CD14-positive monocyte (primary cell): ENCODE data around the gene ZNF653. TPM values are rescaled to one million over a fixed set of nuclear protein-coding genes. Genes with fewer than 3 reads are reported as not detected.

Source experiments
- DNase-seq, 3 donors: peaks; one replicate each; pipeline ENCODE4 v3.0.0-alpha.2; 2011 to 2022
- H2AFZ ChIP-seq: 2 replicates; pipeline ENCODE4 v1.6.0; 2012; ENCODE audit warnings: mild to moderate bottlenecking, low read depth, low read length, inconsistent platforms; ENCODE audit not compliant: insufficient read depth, poor library complexity, severe bottlenecking
- H3K27ac ChIP-seq, 2 donors: 1 replicate in 1 of 2; 2 replicates in 1 of 2; pipeline ENCODE4 v1.5.1; 2012 to 2013; ENCODE audit warnings: low read length in 2 of 2, control low read depth in 1 of 2, inconsistent platforms in 1 of 2, low read depth in 1 of 2, mild to moderate bottlenecking in 1 of 2
- H3K27me3 ChIP-seq, 2 donors: one replicate each; pipeline versions ENCODE4 v1.6.0 to v1.6.1; 2011 to 2013; ENCODE audit warnings: low read length in 2 of 2; ENCODE audit not compliant: control insufficient read depth in 2 of 2, insufficient read depth in 2 of 2
- H3K36me3 ChIP-seq, 2 donors: replicated peaks in 1 of 2; 1 replicate in 1 of 2; 2 replicates in 1 of 2; pipeline versions ENCODE4 v1.5.1 to v1.6.1; 2012 to 2013; ENCODE audit warnings: low read length in 2 of 2, control low read depth in 1 of 2, inconsistent platforms in 1 of 2, mild to moderate bottlenecking in 1 of 2; ENCODE audit not compliant: insufficient read depth in 2 of 2, control insufficient read depth in 1 of 2
- H3K4me1 ChIP-seq, 2 donors: 1 replicate in 1 of 2; 2 replicates in 1 of 2; pipeline versions ENCODE4 v1.5.1 to v1.6.1; 2012 to 2013; ENCODE audit warnings: low read length in 2 of 2, control low read depth in 1 of 2, inconsistent platforms in 1 of 2, mild to moderate bottlenecking in 1 of 2, moderate library complexity in 1 of 2; ENCODE audit not compliant: insufficient read depth in 2 of 2, control insufficient read depth in 1 of 2
- H3K4me2 ChIP-seq: replicated peaks from 2 replicates; pipeline ENCODE3; 2012; ENCODE audit warnings: low read length, moderate library complexity, mild to moderate bottlenecking; ENCODE audit not compliant: poor library complexity, severe bottlenecking; ENCODE audit errors: extremely low read depth
- H3K4me3 ChIP-seq, 3 experiments: fragments of 200-600 bp in 1 of 3; sonication (generic) in 1 of 3; replicated peaks in 1 of 3; 1 replicate in 2 of 3; 2 replicates in 1 of 3; pipeline ENCODE4 v1.5.1; 2011 to 2013; ENCODE audit warnings: low read length in 3 of 3, mild to moderate bottlenecking in 3 of 3, control low read depth in 2 of 3, low read depth in 2 of 3, inconsistent platforms in 1 of 3, moderate library complexity in 1 of 3
- H3K79me2 ChIP-seq: 2 replicates; pipeline ENCODE4 v1.6.0; 2012; ENCODE audit warnings: mild to moderate bottlenecking, control low read depth, inconsistent platforms, low read length, moderate library complexity; ENCODE audit not compliant: insufficient read depth
- H3K9ac ChIP-seq: 2 replicates; pipeline ENCODE4 v1.6.0; 2017; ENCODE audit warnings: low read length, mild to moderate bottlenecking; ENCODE audit not compliant: insufficient read depth, poor library complexity, severe bottlenecking
- H3K9me3 ChIP-seq, 2 donors: replicated peaks in 1 of 2; 1 replicate in 1 of 2; 2 replicates in 1 of 2; pipeline versions ENCODE4 v1.5.1 to v1.6.1; 2012 to 2013; ENCODE audit warnings: low read length in 2 of 2, control low read depth in 1 of 2; ENCODE audit not compliant: control insufficient read depth in 1 of 2, insufficient read depth in 1 of 2
- H4K20me1 ChIP-seq: 2 replicates; pipeline ENCODE4 v1.6.0; 2012; ENCODE audit warnings: mild to moderate bottlenecking, low read length, control low read depth, moderate library complexity; ENCODE audit not compliant: insufficient read depth
- H3K27ac Mint-ChIP-seq, 7 donors: one replicate each; pipeline ENCODE4 v1.8.0; 2020; ENCODE audit warnings: mild to moderate bottlenecking in 7 of 7, mixed read lengths in 7 of 7, moderate library complexity in 6 of 7, inconsistent platforms in 2 of 7
- H3K27me3 Mint-ChIP-seq, 3 donors: one replicate each; pipeline ENCODE4 v1.8.0; 2021 to 2022; ENCODE audit warnings: low read depth in 3 of 3, mild to moderate bottlenecking in 3 of 3, mixed read lengths in 3 of 3, moderate library complexity in 3 of 3, inconsistent platforms in 1 of 3
- H3K36me3 Mint-ChIP-seq, 2 donors: one replicate each; pipeline ENCODE4 v1.8.0; 2020; ENCODE audit warnings: mixed read lengths in 2 of 2, inconsistent platforms in 1 of 2, mild to moderate bottlenecking in 1 of 2
- H3K4me1 Mint-ChIP-seq: one replicate; pipeline ENCODE4 v1.8.0; 2020; ENCODE audit warnings: mild to moderate bottlenecking, mixed read lengths
- H3K4me3 Mint-ChIP-seq, 2 donors: one replicate each; pipeline ENCODE4 v1.8.0; 2020; ENCODE audit warnings: mild to moderate bottlenecking in 2 of 2, mixed read lengths in 2 of 2, moderate library complexity in 1 of 2
- H3K9me3 Mint-ChIP-seq, 7 donors: one replicate each; pipeline ENCODE4 v1.8.0; 2020 to 2022; ENCODE audit warnings: mixed read lengths in 7 of 7, mild to moderate bottlenecking in 6 of 7, moderate library complexity in 6 of 7, inconsistent platforms in 2 of 7
- WGBS: methylation state at CpG from one replicate; pipeline ENCODE4 v1.1.5; 2013; ENCODE audit warnings: missing lambda C conversion rate; ENCODE audit not compliant: insufficient coverage; 5-methylcytosine and 5-hydroxymethylcytosine counted together
- intact Hi-C, 2 donors: fragments of 100-400 bp; cut with micrococcal nuclease; formaldehyde crosslinking; loops; one replicate each; pipeline versions ENCODE4 v1.15.0 to v1.15.1; 2023
- polyA plus RNA-seq, 3 donors: library from polyadenylated mRNA; depleted of rRNA in 1 of 3; unstranded in 2 of 3; stranded (reverse) in 1 of 3; fragments of 300-500 nt in 2 of 3; fragments of >200 nt in 1 of 3; fragmentation: Illumina TruSeq in 2 of 3; gene quantifications; 1 replicate in 2 of 3; 2 replicates in 1 of 3; pipeline ENCODE4 v1.2.3, GENCODE V29; 2012 to 2021
- TF ChIP-seq, protein P1 (sequence below): fragments of 200-600 bp; IDR thresholded peaks from one replicate; pipeline ENCODE4 v1.8.0; 2022; ENCODE audit warnings: antibody characterized with exemption, mild to moderate bottlenecking

Gene ZNF653
- polyA plus RNA-seq, 3 donors, result 0.88 to 8.1 (median 1.2) TPM

DNA sequence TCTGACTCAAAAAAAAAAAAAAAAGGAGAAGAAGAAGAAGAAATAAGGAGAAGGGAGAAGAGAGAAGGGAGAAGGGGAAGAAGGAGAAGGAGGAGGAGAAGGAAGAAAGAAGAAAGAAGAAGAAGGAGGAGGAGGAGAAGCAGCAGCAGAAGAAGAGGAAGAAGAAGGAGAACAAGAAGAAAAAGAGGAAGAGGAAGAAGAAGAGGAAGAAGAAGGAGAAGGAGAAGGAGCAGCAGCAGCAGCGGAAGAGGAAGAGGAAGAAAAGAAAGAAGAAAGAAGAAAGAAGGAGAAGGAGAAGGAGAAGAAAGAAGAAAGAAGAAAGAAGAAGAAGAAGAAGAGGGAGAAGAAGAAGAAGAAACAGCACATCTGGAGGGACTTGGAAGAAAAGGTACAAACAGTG is 28.9 kb upstream of the ZNF653 start:
- Mint-ChIP-seq H3K9me3 (peaks cover 6 to 18% (median 9%) of the 10 kb centered on the region in 7 donors), H3K4me1 (peaks cover 21% of the 10 kb centered on the region), H3K27me3 (peaks cover 17 to 22% (median 21%) of the 10 kb centered on the region in 3 donors), H3K4me3 (no peak overlapping the region), H3K27ac (peak overlapping the region; percentile 66 to 94 (median 91)), H3K36me3 (peaks cover 0 to 5% of the 10 kb centered on the region in 2 donors)
- 0% methylated on average over 1 of the region's 1 CpG for WGBS
- H3K4me3 ChIP-seq, result no peak overlapping the region
- H3K27me3 ChIP-seq, result peaks cover 8 to 19% of the 10 kb centered on the region in 2 donors
- no peak overlapping the region for H2AFZ ChIP-seq
- no peak overlapping the region for H3K9ac ChIP-seq
- peaks cover 0 to 4% of the 10 kb centered on the region in 2 donors for H3K9me3 ChIP-seq
- peak overlapping the region; percentile 22 to 78 for H3K27ac ChIP-seq
- no peaks in the 10 kb centered on the region for H3K36me3 ChIP-seq
- H3K4me2 ChIP-seq, result no peak overlapping the region
- DNase-seq, result peak in 2 of 3 donors; percentile 32 to 52
- peaks cover 17 to 22% of the 10 kb centered on the region in 2 donors for H3K4me1 ChIP-seq
- TF ChIP-seq, protein P1, sequence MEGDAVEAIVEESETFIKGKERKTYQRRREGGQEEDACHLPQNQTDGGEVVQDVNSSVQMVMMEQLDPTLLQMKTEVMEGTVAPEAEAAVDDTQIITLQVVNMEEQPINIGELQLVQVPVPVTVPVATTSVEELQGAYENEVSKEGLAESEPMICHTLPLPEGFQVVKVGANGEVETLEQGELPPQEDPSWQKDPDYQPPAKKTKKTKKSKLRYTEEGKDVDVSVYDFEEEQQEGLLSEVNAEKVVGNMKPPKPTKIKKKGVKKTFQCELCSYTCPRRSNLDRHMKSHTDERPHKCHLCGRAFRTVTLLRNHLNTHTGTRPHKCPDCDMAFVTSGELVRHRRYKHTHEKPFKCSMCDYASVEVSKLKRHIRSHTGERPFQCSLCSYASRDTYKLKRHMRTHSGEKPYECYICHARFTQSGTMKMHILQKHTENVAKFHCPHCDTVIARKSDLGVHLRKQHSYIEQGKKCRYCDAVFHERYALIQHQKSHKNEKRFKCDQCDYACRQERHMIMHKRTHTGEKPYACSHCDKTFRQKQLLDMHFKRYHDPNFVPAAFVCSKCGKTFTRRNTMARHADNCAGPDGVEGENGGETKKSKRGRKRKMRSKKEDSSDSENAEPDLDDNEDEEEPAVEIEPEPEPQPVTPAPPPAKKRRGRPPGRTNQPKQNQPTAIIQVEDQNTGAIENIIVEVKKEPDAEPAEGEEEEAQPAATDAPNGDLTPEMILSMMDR, result no peak
- intact Hi-C loops, result no loop called here
- H4K20me1 ChIP-seq, result no peaks in the 10 kb centered on the region
- H3K79me2 ChIP-seq, result no peaks in the 10 kb centered on the region

DNA sequence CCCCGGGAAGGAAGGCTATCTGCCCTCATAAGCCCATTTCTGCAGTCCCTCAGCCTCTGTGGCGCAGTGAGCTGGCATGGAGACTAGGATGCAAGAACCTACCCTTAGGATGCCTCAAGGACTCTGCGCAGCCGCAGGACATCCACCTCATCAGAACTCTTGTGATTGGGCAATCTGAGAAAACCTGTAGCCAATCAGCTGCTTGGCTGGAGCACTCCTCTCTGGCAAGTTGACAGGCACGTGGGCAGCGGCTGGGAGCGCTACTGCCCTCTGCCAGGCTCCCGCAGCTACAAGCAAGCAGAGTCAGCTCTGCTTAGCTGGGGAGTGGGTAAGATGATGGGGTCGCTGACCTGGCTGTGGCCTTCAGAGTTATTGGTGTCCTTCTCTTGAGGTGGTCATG is 24.8 kb upstream of the ZNF653 start:
- Histone ChIP-seq H2AFZ (no peak overlapping the region), H3K4me3 (no peak overlapping the region), H3K4me1 (peaks cover 24 to 28% of the 10 kb centered on the region in 2 donors), H4K20me1 (no peaks in the 10 kb centered on the region), H3K27me3 (no peaks in the 10 kb centered on the region), H3K27ac (no peak overlapping the region), H3K4me2 (no peak overlapping the region), H3K36me3 (peaks cover 0 to 5% of the 10 kb centered on the region in 2 donors), H3K9me3 (peaks cover 0 to 4% of the 10 kb centered on the region in 2 donors), H3K9ac (no peak overlapping the region), H3K79me2 (peaks cover 22% of the 10 kb centered on the region)
- no peak overlapping the region for H3K27ac Mint-ChIP-seq
- peak; percentile 53 to 80 (median 63) for DNase-seq
- peaks cover 6 to 16% (median 7%) of the 10 kb centered on the region in 7 donors for H3K9me3 Mint-ChIP-seq
- peaks cover 0 to 3% (median 0%) of the 10 kb centered on the region in 3 donors for H3K27me3 Mint-ChIP-seq
- peaks cover 25% of the 10 kb centered on the region for H3K4me1 Mint-ChIP-seq
- intact Hi-C loops, result no loop called here
- TF ChIP-seq, protein P1, result no peak
- peaks cover 6 to 10% of the 10 kb centered on the region in 2 donors for H3K36me3 Mint-ChIP-seq
- no peak overlapping the region for H3K4me3 Mint-ChIP-seq
- 28% methylated on average over 6 of the region's 9 CpGs for WGBS
